AG09319 (cell line): ENCODE data around the gene CASZ1.

Experiments
- DNase-seq: peaks from one replicate; pipeline ENCODE4 v3.0.0-alpha.2; 2010; ENCODE audit warnings: low read depth; ENCODE audit errors: extremely low read depth
- TF ChIP-seq, protein P1 (sequence below): IDR thresholded peaks from 2 replicates; pipeline ENCODE4 v1.5.1; 2011; ENCODE audit warnings: low read depth, mild to moderate bottlenecking, inconsistent platforms, low read length, moderate library complexity

The CASZ1 gene

DNA sequence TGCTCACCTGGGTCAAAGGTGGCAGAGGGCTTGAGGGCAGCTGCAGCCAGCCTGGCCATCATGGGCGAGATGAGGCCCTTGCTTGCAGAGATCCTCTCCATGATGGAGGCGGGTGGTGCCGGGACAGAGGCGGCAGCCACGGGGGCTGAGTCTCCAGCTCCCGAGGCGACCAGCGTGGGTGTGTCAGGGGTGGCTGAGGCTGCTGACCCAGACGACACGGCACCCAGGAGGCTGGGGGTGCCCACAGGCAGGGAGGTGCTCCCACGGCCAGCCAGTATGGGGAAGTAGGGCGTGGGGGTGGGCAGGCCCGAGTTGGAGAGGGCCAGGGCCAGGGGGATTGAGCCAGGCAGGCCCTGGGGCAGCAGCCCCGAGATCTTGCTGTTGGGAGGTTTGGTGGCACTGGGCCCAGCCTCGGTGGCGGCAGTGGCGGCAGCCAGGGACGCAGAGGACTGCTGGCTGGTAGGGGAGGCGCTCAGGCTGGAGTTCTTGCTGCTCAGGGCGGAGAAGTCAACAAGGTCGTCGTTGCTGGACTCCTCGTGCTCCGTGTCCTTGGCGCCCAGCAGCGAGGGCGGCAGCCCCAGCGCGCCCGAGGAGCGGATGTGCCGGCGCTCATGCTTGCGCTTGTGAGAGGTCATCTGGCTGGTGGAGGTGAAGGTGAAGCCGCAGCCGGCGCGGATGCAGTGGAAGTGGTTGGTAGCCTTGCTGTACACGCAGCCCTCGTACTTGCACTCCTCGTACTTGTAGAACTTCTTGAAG lies 142.9 kb downstream of the CASZ1 start:
- TF ChIP-seq, protein P1, sequence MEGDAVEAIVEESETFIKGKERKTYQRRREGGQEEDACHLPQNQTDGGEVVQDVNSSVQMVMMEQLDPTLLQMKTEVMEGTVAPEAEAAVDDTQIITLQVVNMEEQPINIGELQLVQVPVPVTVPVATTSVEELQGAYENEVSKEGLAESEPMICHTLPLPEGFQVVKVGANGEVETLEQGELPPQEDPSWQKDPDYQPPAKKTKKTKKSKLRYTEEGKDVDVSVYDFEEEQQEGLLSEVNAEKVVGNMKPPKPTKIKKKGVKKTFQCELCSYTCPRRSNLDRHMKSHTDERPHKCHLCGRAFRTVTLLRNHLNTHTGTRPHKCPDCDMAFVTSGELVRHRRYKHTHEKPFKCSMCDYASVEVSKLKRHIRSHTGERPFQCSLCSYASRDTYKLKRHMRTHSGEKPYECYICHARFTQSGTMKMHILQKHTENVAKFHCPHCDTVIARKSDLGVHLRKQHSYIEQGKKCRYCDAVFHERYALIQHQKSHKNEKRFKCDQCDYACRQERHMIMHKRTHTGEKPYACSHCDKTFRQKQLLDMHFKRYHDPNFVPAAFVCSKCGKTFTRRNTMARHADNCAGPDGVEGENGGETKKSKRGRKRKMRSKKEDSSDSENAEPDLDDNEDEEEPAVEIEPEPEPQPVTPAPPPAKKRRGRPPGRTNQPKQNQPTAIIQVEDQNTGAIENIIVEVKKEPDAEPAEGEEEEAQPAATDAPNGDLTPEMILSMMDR = no peak

DNA sequence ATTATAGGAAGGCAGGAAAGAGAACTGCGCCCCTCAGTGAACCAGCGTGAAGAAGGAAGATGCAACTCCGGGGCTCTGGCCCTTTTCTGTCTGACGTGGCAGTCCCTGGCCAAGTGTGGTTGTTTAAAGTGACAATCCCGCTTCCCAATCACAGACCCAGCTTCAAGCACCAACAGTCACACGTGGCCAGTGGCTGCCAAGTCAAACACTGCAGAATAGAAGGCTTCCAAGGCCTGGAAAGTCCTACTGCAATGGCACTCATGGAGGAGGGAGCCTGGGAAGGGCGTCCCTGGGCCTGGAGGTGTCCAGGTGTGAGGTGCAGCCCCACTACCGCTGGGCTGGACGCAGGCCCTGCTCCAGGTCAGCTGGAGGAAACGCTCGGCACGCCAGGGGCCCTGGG lies 143.8 kb downstream of the CASZ1 start:
- no peak for DNase-seq
- TF ChIP-seq, protein P1 = no peak

More for the DNA sequence above, 142.9 kb downstream of the CASZ1 start:
- no peak for DNase-seq

DNA sequence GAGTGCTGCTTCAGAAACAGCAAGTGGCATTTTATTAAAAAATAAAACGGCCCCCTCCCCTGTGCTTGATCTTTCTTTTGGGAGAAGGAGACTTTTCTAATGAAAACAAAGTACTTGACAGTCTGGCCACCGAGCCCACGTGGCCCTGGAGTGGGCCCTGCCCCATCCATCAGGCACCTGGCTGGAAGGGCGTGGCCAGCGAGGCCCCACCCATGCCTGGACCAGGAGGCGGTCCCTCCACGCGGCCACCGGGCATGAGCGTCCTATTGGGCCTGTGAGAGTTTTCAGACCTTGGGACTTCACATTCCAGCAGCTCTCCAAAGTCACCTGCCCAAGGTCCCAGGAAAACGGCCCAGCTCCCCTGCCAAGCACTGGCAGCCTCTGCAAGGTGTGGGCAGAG lies 144.7 kb downstream of the CASZ1 start:
- DNase-seq = no peak

DNA sequence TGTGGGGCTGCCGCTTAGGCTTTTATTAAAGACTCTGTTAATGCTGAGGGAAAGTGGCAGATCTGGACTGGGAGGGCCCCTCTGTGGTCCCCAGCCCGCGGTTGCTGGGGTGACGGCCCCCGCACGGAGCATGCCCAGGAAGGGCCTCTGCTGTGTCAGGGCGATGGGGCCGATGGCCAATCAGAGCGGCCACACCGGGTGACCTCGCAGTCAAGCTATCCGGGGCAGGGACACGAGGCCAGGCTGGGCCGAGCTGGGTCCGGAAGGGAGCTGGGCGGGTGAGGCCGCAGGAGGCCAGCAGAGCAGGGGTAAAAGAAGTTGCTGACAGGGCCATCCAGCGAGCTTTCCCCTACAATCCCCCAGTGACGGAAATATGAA lies 145.1 kb downstream of the CASZ1 start:
- DNase-seq = no peak
- TF ChIP-seq, protein P1 = no peak

More for the DNA sequence above, 144.7 kb downstream of the CASZ1 start:
- TF ChIP-seq, protein P1 = no peak

DNA sequence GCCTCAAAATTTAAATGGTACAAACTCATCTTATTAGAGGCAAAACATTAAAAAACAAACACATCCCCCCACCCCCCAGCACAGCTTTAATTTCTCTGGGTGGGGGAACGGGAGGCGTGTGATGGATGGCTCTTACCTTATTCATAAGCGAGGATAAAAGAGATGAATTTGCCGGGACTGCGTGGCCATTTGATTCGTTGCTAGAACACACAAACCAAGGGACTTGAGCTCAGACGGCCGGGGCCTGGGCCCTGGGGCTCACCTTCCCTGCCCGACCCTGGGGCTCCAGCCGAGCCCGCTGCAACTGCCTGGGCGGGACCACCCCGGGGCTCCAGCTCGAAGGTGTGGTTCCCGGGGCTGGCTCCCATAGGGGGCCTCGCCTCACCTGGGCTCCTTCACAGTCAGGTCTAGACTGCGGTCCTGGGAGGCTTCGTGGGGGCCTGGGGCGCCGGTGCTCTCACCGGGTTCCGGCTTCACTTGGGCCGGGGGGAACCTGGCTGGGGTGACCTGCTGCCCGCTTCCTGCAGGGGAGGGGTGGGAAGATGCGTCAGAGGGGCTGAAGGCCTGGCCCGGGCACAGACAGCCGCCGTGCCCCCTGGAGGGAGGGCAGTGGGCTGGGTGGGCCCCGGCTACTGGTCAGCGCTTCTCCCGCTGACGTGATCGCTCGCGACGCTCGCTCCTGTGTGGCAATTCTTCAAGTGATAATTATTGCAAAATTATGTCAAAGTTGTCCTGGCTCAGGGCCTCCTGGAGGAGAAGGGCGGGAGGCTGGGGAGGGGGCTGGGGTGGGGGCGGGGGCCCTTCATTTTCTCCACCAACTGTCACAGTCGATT lies 145.7 kb downstream of the CASZ1 start:
- DNase-seq = no peak
- TF ChIP-seq, protein P1 = no peak

- DNase-seq = no peak
- TF ChIP-seq, protein P1 = no peak
Observed at GRCh38 chr1:10649517-10650201, 146.8 kb downstream of the CASZ1 start.
